HG03060 (cell line): Measurements from ENCODE around the gene KCNQ5.

ENCODE experiments used
- ATAC-seq: cut with Tn5 transposase; IDR thresholded peaks from one replicate; pipeline ENCODE4 v1.9.1; 2021; ENCODE audit warnings: low read depth, moderate number of reproducible peaks; ENCODE audit not compliant: unreplicated experiment

KCNQ5 gene

GRCh38 chr6:72826744-72827438 lies 205.0 kb downstream of the KCNQ5 start:
- ATAC-seq, result no peak

DNA sequence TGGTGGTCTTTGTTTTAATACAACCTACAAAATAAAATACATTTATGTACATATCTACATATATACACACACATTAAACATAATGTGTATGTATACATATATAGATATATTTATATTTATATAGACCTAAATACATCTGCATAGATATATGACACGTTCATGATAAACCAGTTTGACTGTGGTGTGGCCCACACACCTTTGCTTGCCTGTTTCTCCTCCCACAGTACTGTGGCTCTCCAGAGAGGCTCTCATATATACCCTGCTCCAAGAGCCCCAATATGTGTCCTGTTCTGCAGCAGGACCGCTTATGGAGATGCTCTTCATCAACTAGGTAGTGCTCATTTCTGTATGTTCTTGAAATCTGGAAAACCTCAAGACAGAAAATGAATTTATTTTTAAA lies 207.0 kb downstream of the KCNQ5 start:
- no peak for ATAC-seq

- ATAC-seq, result no peak
Observed at GRCh38 chr6:72832271-72832670, 210.4 kb downstream of the KCNQ5 start.

DNA sequence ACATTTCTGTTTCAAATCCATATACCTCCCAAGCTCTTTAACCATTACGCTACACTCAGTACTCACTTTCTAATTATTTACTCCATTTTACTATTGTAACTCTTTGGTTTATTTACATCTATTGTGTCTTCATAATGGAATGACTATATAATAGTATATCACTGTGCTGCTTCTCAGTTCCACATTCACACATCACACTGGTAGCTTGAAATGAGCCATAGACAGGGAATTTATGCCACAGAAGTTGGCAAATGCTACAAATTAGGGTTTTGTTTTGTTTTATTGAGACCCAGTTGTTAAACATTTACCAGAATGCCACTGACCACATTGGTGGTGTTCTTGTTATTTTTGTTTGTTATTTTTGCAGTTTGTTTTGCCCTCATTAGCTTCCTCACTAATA lies 213.9 kb downstream of the KCNQ5 start:
- no peak for ATAC-seq

DNA sequence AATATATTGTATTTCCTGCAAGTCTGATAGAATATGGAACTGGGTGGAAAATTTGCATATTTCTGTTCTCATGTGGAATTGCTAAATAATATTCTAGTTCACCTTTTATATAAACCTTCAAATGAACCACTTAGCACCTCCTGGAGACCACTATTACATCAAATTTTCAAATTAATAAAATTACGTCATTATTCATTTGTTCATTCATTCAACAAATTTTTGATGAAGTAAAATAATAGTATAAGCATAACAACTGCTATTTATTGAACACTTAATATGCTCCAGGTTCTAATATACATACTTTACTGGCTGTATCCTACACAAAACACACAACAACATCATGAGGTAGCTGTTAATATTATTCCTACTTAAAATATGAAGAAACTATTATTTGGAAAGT lies 215.1 kb downstream of the KCNQ5 start:
- no peak for ATAC-seq

DNA sequence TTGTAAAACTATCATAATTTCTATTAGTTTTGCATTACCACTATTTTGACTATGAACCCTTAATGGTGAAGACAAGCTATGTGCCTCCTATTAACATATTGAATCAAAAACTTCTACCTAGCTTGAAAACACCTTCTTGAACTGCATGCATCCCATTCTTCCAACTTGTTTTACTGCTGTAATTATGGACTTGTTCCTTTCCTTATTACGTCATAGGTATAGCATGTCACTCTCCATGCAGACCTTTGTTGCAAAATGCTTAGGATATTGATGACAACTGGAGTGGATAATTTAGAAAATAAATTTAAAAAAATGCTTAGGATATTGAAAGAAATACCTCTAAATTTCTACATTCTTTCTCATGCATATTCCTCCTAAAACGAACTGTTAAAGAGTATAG lies 219.3 kb downstream of the KCNQ5 start:
- no peak for ATAC-seq

DNA sequence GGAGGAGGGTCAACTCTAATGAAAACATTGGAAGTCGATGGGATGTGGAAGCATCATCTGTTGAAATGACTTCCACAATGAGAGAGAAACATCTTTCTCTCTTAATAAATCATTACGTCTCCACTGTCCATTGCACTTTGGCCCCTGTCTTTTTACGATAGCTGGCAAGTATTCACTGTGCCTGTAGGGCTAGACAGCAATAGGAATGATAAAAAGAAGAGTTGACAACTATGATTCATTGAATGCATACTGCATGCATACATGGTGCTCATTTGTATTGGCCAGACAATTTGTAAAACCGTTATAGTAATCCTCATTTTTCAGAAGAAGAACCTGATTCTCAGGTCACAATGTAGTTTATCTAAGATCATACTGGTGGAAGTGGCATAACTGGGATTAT lies 220.3 kb downstream of the KCNQ5 start:
- no peak for ATAC-seq

DNA sequence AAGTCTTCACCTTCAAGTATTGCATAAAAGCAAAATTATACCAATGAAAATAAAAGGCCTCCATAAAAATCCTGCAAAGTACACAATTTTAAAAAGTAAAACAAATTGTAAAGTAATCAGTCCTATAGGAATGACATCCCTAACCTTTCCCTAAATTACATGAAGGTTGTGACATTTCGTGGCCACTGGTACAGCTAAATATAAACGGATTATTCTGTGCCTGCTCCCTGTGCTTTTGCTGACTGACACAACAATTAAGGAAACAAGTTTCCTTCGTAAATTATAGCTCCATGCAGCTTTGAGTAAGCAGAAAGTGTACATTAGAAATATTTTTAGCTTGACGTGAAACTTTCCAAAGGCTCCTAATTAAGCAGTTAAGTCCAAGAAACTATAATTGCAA lies 222.8 kb downstream of the KCNQ5 start:
- ATAC-seq, result no peak

GRCh38 chr6:72849346-72849745 lies 227.5 kb downstream of the KCNQ5 start:
- no peak for ATAC-seq

DNA sequence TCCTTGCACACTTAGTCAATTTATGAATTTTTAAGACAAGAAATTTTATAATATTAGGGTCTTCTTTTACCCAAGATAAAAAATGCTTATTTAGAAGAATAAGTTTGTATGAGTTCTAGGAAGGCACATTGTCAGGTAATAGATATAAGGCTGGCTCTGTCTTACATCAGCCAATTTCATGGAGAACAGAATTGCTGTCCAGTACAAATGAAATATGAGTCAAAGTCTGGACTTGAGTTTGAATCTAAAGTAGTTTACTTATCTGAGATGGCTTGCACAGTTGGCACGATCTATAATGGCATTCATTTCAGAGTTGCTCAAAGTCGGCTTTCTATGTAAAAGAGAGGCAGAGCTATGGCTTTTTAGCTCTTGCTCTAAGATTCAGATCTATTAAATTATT lies 228.2 kb downstream of the KCNQ5 start:
- ATAC-seq, result no peak

DNA sequence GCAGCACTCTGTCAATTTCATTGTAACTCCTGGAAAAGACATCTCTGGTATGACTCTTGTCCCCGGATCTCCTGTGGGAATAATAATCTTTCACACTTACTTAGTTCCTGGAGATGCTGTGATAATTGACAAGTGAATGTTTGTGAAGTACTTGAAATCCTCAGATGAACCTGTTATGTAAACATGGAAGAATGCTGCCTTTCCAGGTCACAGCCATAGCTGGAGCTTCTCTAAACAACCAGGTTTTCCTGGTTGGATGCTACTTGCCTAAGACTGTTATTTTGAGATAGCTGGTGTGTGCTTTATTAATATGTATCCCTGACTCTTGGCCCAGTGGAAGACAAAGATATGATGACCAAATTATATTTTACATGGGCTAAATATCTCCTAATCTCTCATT lies 228.6 kb downstream of the KCNQ5 start:
- ATAC-seq, result no peak

- ATAC-seq, result no peak
Observed at GRCh38 chr6:72855471-72855870, 233.6 kb downstream of the KCNQ5 start.

DNA sequence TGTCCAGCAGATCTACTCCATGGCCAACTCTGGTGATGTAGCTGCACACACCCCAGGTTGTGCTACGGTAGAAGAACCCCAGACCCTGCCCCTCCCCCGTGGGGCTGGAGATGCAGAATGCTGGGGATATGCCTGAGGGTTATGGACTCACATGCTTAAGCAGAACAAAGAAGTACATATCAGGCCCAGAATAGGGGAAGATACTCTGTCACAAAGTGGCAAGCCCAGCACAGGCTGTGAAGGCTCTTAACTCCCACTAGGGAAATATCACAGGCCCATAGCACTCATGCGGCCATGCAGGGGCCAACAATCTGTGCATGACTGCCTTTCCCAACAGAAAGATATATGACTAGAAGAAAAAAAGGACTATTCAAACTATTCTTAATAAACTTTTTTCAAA lies 234.9 kb downstream of the KCNQ5 start:
- no peak for ATAC-seq

GRCh38 chr6:72857791-72858585 lies 236.1 kb downstream of the KCNQ5 start:
- no peak for ATAC-seq

- no peak for ATAC-seq
Observed at GRCh38 chr6:72861059-72861458, 239.2 kb downstream of the KCNQ5 start.

GRCh38 chr6:72861935-72862432 lies 240.1 kb downstream of the KCNQ5 start:
- no peak for ATAC-seq

- no peak for ATAC-seq
Observed at GRCh38 chr6:72863131-72863530, 241.3 kb downstream of the KCNQ5 start.

- ATAC-seq, result no peak
Observed at GRCh38 chr6:72864236-72864635, 242.4 kb downstream of the KCNQ5 start.

DNA sequence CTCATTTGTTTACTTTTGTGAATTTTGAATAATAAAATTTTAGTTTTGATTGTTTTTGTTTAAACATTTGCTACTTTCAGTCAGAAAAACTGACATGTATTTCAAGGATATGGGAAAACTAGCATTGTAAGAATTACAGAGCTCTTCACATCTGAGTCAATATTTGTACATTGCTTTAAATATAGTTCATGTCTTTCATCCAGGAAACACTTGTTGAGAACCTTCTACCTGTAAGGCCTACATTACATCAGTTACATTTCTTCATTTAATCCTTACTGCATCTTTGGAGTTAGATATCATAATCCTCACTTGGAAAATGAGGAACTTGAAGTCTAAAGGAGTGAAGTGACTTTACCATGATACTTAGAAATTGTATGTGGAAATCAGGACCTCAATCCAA lies 242.9 kb downstream of the KCNQ5 start:
- ATAC-seq, result no peak

GRCh38 chr6:72865467-72865866 lies 243.6 kb downstream of the KCNQ5 start:
- no peak for ATAC-seq

DNA sequence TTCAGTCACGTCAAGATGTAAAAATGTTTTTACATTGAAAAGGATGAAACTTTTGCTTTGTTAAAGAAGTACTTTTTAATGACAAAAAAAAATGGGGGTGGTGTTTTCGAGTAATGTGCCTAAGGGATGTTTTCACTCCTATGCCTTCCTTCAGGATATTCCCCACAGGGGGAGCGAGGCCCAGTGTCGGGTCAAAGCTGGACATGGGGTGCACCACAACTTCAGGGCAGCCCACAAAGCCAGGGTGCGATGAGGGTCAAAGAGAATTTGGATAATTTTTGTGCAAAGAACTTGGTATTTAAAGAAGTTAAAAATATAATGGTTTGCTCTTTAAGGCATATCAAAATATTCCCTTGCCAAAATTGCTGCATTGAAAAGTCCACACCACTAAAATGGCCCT lies 247.8 kb downstream of the KCNQ5 start:
- no peak for ATAC-seq

DNA sequence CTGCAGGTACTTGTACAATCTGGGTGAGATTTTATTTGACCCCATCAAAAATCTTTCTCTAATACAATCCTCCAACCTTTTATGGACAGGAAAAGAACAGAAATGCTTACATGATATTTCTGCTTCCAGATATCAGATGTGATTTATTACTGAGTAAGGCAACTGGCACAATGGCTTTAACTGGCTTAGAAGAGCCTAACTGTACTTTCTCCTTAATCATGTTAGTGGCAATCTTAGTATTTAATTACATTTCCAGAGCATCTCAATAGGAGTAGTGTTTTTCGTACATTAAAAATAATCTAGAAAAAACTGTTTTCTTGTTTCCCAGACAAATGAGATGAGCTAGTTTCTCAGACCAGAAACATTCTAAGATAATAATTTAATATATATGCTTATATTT lies 251.6 kb downstream of the KCNQ5 start:
- no peak for ATAC-seq
